Uterus (tissue), 2 donors: Measurements from ENCODE around the gene CHCHD5.

Source experiments
- CTCF ChIP-seq, 4 experiments: fragments of 200-600 bp in 2 of 4; fragments of 450-650 bp in 2 of 4; sonication (generic) in 2 of 4; IDR thresholded peaks; one replicate each; pipeline ENCODE4 v1.5.1; 2016 to 2019; ENCODE audit warnings: antibody characterized with exemption in 4 of 4, mild to moderate bottlenecking in 2 of 4, moderate library complexity in 1 of 4
- POLR2A ChIP-seq, 2 donors: fragments of 450-650 bp; IDR thresholded peaks; one replicate each; pipeline ENCODE4 v1.6.1; 2016; ENCODE audit warnings: antibody characterized with exemption in 2 of 2, mild to moderate bottlenecking in 1 of 2, moderate library complexity in 1 of 2

GRCh38 chr2:112572005-112572404 lies 12.4 kb upstream of the CHCHD5 start:
- TF ChIP-seq CTCF (IDR thresholded peaks at IDR 0.05) (no peak), POLR2A (IDR thresholded peaks at IDR 0.05) (no peak)
